ENCODE measurements around the gene GLIS1. TPM values are rescaled to one million over a fixed set of nuclear protein-coding genes. Genes with fewer than 3 reads are reported as not detected.

Gene GLIS1
- total RNA-seq, 4 donors from 2014 or later = 0.16 to 0.27 TPM; not detected in 2

GRCh38 chr1:53686965-53687267, 52.0 kb downstream of the GLIS1 start:
- H3K4me3 ChIP-seq = no peak overlapping the region
- peaks cover 84% of the 10 kb centered on the region for H3K27me3 ChIP-seq
- H3K36me3 ChIP-seq = no peaks in the 10 kb centered on the region
- no peaks in the 10 kb centered on the region for H3K9me3 ChIP-seq
- no peak for ATAC-seq
- H3K4me1 ChIP-seq = peaks cover 0 to 16% (median 0%) of the 10 kb centered on the region in 3 donors
- TF ChIP-seq POLR2AphosphoS5 (IDR thresholded peaks at IDR 0.05) (no peak), POLR2A (IDR thresholded peaks at IDR 0.05) (no peak), EP300 (IDR thresholded peaks at IDR 0.05) (no peak)
- TF ChIP-seq, protein P1, sequence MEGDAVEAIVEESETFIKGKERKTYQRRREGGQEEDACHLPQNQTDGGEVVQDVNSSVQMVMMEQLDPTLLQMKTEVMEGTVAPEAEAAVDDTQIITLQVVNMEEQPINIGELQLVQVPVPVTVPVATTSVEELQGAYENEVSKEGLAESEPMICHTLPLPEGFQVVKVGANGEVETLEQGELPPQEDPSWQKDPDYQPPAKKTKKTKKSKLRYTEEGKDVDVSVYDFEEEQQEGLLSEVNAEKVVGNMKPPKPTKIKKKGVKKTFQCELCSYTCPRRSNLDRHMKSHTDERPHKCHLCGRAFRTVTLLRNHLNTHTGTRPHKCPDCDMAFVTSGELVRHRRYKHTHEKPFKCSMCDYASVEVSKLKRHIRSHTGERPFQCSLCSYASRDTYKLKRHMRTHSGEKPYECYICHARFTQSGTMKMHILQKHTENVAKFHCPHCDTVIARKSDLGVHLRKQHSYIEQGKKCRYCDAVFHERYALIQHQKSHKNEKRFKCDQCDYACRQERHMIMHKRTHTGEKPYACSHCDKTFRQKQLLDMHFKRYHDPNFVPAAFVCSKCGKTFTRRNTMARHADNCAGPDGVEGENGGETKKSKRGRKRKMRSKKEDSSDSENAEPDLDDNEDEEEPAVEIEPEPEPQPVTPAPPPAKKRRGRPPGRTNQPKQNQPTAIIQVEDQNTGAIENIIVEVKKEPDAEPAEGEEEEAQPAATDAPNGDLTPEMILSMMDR (IDR thresholded peaks at IDR 0.05) = no peak
- WGBS, 2 donors (ENCODE audit: low coverage in 1 of 2) = 80 to 84% methylated on average over 1 to 5 of the region's 7 CpGs
- no peak overlapping the region for H3K27ac ChIP-seq

- Histone ChIP-seq H3K27ac (no peak overlapping the region), H3K27me3 (peaks cover 90% of the 10 kb centered on the region), H3K9me3 (no peaks in the 10 kb centered on the region), H3K4me3 (no peak overlapping the region), H3K4me1 (peaks cover 0 to 22% (median 0%) of the 10 kb centered on the region in 3 donors), H3K36me3 (no peaks in the 10 kb centered on the region)
- TF ChIP-seq, protein P1 (IDR thresholded peaks at IDR 0.05) = no peak
- no peak for TF ChIP-seq POLR2A (IDR thresholded peaks at IDR 0.05)
- 54 to 73% methylated on average over 5 of the region's 13 CpGs for WGBS, 2 donors (ENCODE audit: low coverage in 1 of 2)
- no peak for ATAC-seq
Measured at GRCh38 chr1:53686091-53686964, 52.6 kb downstream of the GLIS1 start.

- H3K27me3 ChIP-seq = peaks cover 89% of the 10 kb centered on the region
- 32 to 44% methylated on average over 4 to 11 of the region's 28 CpGs for WGBS, 2 donors (ENCODE audit: low coverage in 1 of 2)
- no peak for TF ChIP-seq EP300 (IDR thresholded peaks at IDR 0.05)
- TF ChIP-seq, protein P1 (IDR thresholded peaks at IDR 0.05) = no peak
- no peak for TF ChIP-seq POLR2AphosphoS5 (IDR thresholded peaks at IDR 0.05)
- no peak for TF ChIP-seq POLR2A (IDR thresholded peaks at IDR 0.05)
Measured at GRCh38 chr1:53685272-53686051, 53.5 kb downstream of the GLIS1 start.

DNA sequence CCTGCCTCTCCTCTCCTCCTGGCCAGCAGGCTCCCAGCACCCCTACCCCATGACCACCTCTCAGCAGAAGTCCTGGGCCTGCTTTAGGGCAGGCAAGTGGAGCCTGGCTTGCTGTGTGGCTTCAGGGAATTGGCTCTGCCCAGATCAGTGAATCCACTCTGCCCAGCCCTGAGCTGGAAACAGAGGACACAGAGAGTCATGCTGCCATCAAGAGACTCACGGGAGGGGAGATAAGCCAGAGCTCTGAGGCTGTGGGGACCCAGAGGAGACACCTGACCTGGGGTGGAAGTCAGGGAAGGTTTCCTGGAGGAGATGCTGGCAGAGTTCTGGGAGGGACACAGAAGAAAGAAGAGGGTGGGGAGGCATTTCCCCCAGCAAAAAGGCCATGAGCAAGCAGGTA, 54.2 kb downstream of the GLIS1 start:
- no peak overlapping the region for H3K27ac ChIP-seq
- TF ChIP-seq, protein P1 (IDR thresholded peaks at IDR 0.05) = no peak
- TF ChIP-seq POLR2AphosphoS5 (IDR thresholded peaks at IDR 0.05) = no peak
- no peak for TF ChIP-seq EP300 (IDR thresholded peaks at IDR 0.05)
- no peak for TF ChIP-seq POLR2A (IDR thresholded peaks at IDR 0.05)
- H3K27me3 ChIP-seq = peaks cover 82% of the 10 kb centered on the region
- H3K9me3 ChIP-seq = no peaks in the 10 kb centered on the region
- H3K4me3 ChIP-seq = no peak overlapping the region
- peaks cover 0 to 23% (median 0%) of the 10 kb centered on the region in 3 donors for H3K4me1 ChIP-seq
- ATAC-seq = no peak
- no peaks in the 10 kb centered on the region for H3K36me3 ChIP-seq
- WGBS, 2 donors (ENCODE audit: low coverage in 1 of 2) = no CpG with 5 or more reads among the region's 1 CpG

More at GRCh38 chr1:53685272-53686051, 53.5 kb downstream of the GLIS1 start:
- Histone ChIP-seq H3K27ac (no peak overlapping the region), H3K4me3 (no peak overlapping the region), H3K36me3 (no peaks in the 10 kb centered on the region), H3K9me3 (no peaks in the 10 kb centered on the region), H3K4me1 (peaks cover 0 to 23% (median 0%) of the 10 kb centered on the region in 3 donors)
- ATAC-seq = no peak
